GM12878 (cell line): Measurements from ENCODE around the gene TLX2. TPM values are rescaled to one million over a fixed set of nuclear protein-coding genes. Genes with fewer than 3 reads are reported as not detected.

ENCODE experiments used
- ATAC-seq: fragments of 200-7000 bp; cut with Tn5 transposase; 3 replicates; pipeline ENCODE4 v1.9.1; 2020; ENCODE audit warnings: mild to moderate bottlenecking, moderate library complexity
- BruUV-seq: library from RNA; stranded (reverse); fragments of 400-500 nt; replicated peaks from 2 replicates; lab custom pipeline; 2021; lab: Mats Ljungman, UMichigan
- CTCF ChIA-PET: fragments of 300-600 bp; sonication (Branson Sonifier 250); formaldehyde crosslinking; extraction: SDS; loops from one replicate; lab custom pipeline; 2021; ENCODE audit warnings: inconsistent platforms; lab: Yijun Ruan, JAX
- POLR2A ChIA-PET: fragments of 350-600 bp; formaldehyde crosslinking; extraction: SDS; loops from one replicate; lab custom pipeline; 2021; ENCODE audit warnings: inconsistent platforms; lab: Charles Lee
- RAD21 ChIA-PET: fragments of 300-600 bp; sonication (Branson Sonifier 250); formaldehyde crosslinking; loops from one replicate; lab custom pipeline; 2023; ENCODE audit warnings: antibody characterized with exemption; ENCODE audit not compliant: unreplicated experiment; lab: Charles Lee
- SMC1A ChIA-PET: fragments of 300-600 bp; sonication (Branson Sonifier 250); formaldehyde crosslinking; loops from one replicate; lab custom pipeline; 2023; ENCODE audit not compliant: unreplicated experiment, uncharacterized antibody; lab: Charles Lee
- DNase-seq: peaks from one replicate; pipeline ENCODE4 v3.0.0-alpha.2; 2011; ENCODE audit warnings: low read depth, low spot score
- FAIRE-seq: peaks from 3 replicates; lab custom pipeline; 2011; peaks lifted over from hg19 to GRCh38; lab: Jason Lieb, UNC
- H2AFZ ChIP-seq: 2 replicates; pipeline ENCODE4 v1.6.0; 2011; ENCODE audit warnings: low read depth, low read length, control low read depth; ENCODE audit not compliant: control insufficient read depth
- H3K27ac ChIP-seq: 2 replicates; pipeline ENCODE4 v1.5.1; 2011; ENCODE audit warnings: control low read depth; ENCODE audit not compliant: control insufficient read depth, insufficient read depth
- H3K27me3 ChIP-seq, 2 experiments: replicated peaks in 1 of 2; 2 replicates each; pipeline versions ENCODE4 v1.6.0 to v1.6.1; 2011; ENCODE audit warnings: low read length in 1 of 2; ENCODE audit not compliant: control insufficient read depth in 2 of 2, insufficient read depth in 2 of 2
- H3K36me3 ChIP-seq, 2 experiments: 2 replicates each; pipeline ENCODE4 v1.5.1; 2011; ENCODE audit warnings: low read length in 1 of 2; ENCODE audit not compliant: control insufficient read depth in 2 of 2, insufficient read depth in 2 of 2
- H3K4me1 ChIP-seq: 2 replicates; pipeline ENCODE4 v1.6.1; 2011; ENCODE audit warnings: mild to moderate bottlenecking, low read length, moderate library complexity, mixed read lengths; ENCODE audit not compliant: control insufficient read depth, insufficient read depth
- H3K4me2 ChIP-seq: 2 replicates; pipeline ENCODE4 v1.6.0; 2011; ENCODE audit warnings: control low read depth; ENCODE audit not compliant: control insufficient read depth, insufficient read depth
- H3K4me3 ChIP-seq: fragments of 200-600 bp; sonication (generic); 2 replicates; pipeline ENCODE4 v1.5.1; 2016
- H3K79me2 ChIP-seq: 2 replicates; pipeline ENCODE4 v1.6.0; 2011; ENCODE audit warnings: low read length; ENCODE audit not compliant: control insufficient read depth, insufficient read depth
- H3K9ac ChIP-seq: 2 replicates; pipeline ENCODE4 v1.8.0; 2011; ENCODE audit warnings: low read length, control low read depth, mixed read lengths; ENCODE audit not compliant: control insufficient read depth, insufficient read depth
- H3K9me3 ChIP-seq: replicated peaks from 3 replicates; pipeline ENCODE4 v1.5.1; 2011; ENCODE audit warnings: mild to moderate bottlenecking, low read length; ENCODE audit not compliant: control insufficient read depth, insufficient read depth
- H4K20me1 ChIP-seq: 2 replicates; pipeline ENCODE4 v1.6.0; 2011; ENCODE audit not compliant: control insufficient read depth, insufficient read depth
- BACH1 ChIP-seq: fragments of 450-650 bp; IDR thresholded peaks from 2 replicates; pipeline ENCODE4 v1.6.1; 2017; ENCODE audit warnings: mild to moderate bottlenecking, borderline replicate concordance
- CREM ChIP-seq: IDR thresholded peaks from 2 replicates; pipeline ENCODE4 v1.6.1; 2014; ENCODE audit warnings: antibody characterized with exemption, low read depth
- EP300 ChIP-seq, 2 experiments: fragments of 150-350 bp in 1 of 2; IDR thresholded peaks; 2 replicates each; pipeline ENCODE4 v1.6.1; 2011 to 2012; ENCODE audit warnings: low read depth in 2 of 2, low read length in 2 of 2, borderline replicate concordance in 1 of 2, improper control_type of control experiment in 1 of 2, inconsistent platforms in 1 of 2; ENCODE audit not compliant: control insufficient read depth in 1 of 2
- ESRRA ChIP-seq: IDR thresholded peaks from 2 replicates; pipeline ENCODE4 v1.6.1; 2012; ENCODE audit warnings: mild to moderate bottlenecking, low read length, improper control_type of control experiment
- HDAC2 ChIP-seq: fragments of 200-600 bp; sonication (generic); IDR thresholded peaks from 2 replicates; pipeline ENCODE4 v1.6.1; 2017
- IKZF2 ChIP-seq, 2 experiments: fragments of 450-650 bp; IDR thresholded peaks; 2 replicates each; pipeline ENCODE4 v1.6.1; 2017; ENCODE audit warnings: mild to moderate bottlenecking in 2 of 2, moderate library complexity in 2 of 2
- MYC ChIP-seq: IDR thresholded peaks from 2 replicates; pipeline ENCODE4 v1.6.1; 2011; ENCODE audit warnings: mild to moderate bottlenecking, low read length, moderate library complexity, inconsistent platforms; ENCODE audit not compliant: insufficient read depth, insufficient replicate concordance, insufficient read length, severe bottlenecking
- NFIC ChIP-seq: IDR thresholded peaks from 2 replicates; pipeline ENCODE4 v1.6.1; 2012; ENCODE audit warnings: low read depth, mild to moderate bottlenecking, inconsistent platforms, low read length, moderate library complexity
- POLR2AphosphoS5 ChIP-seq: IDR thresholded peaks from 2 replicates; pipeline ENCODE4 v1.6.1; 2011; ENCODE audit warnings: mild to moderate bottlenecking, low read length, inconsistent platforms
- RUNX3 ChIP-seq: IDR thresholded peaks from 2 replicates; pipeline ENCODE4 v1.6.1; 2012; ENCODE audit warnings: low read length, inconsistent platforms
- SMAD1 ChIP-seq: fragments of 450-650 bp; IDR thresholded peaks from 2 replicates; pipeline ENCODE4 v1.6.1; 2018; ENCODE audit warnings: mild to moderate bottlenecking, low read depth; ENCODE audit not compliant: partially characterized antibody
- SMC3 ChIP-seq: IDR thresholded peaks from 2 replicates; pipeline ENCODE4 v1.6.1; 2011; ENCODE audit warnings: low read length, improper control_type of control experiment, borderline replicate concordance
- SREBF2 ChIP-seq: IDR thresholded peaks from 2 replicates; pipeline ENCODE4 v1.6.1; 2012; ENCODE audit warnings: mild to moderate bottlenecking, low read length
- SRF ChIP-seq, 2 experiments: IDR thresholded peaks; 2 replicates each; pipeline ENCODE4 v1.6.1; 2011; ENCODE audit warnings: low read depth in 2 of 2, low read length in 2 of 2, mild to moderate bottlenecking in 1 of 2, moderate library complexity in 1 of 2
- STAT3 ChIP-seq: IDR thresholded peaks from 2 replicates; pipeline ENCODE4 v1.6.1; 2011; ENCODE audit warnings: low read depth, low read length, improper control_type of control experiment
- WRNIP1 ChIP-seq: IDR thresholded peaks from 2 replicates; pipeline ENCODE4 v1.6.1; 2011; ENCODE audit warnings: low read depth, low read length, improper control_type of control experiment, borderline replicate concordance
- WGBS: methylation state at CpG from one replicate; pipeline ENCODE4 v1.1.6; 2016; ENCODE audit warnings: low lambda C conversion rate; ENCODE audit not compliant: insufficient replicate concordance, insufficient coverage; ENCODE audit errors: missing lambda C conversion rate; 5-methylcytosine and 5-hydroxymethylcytosine counted together
- in situ Hi-C: fragments of 300-500 bp; cut with MboI; formaldehyde crosslinking; loops from 9 replicates; pipeline ENCODE4 v1.14.3; 2018; ENCODE audit warnings: mixed read lengths
- intact Hi-C: fragments of 100-400 bp; cut with micrococcal nuclease; formaldehyde crosslinking; loops from one replicate; pipeline ENCODE4 v1.14.2; 2022; ENCODE audit not compliant: unreplicated experiment
- polyA plus RNA-seq, 11 experiments: library from polyadenylated mRNA; depleted of rRNA in 4 of 11; unstranded in 6 of 11; stranded (reverse) in 5 of 11; fragments of >200 nt; fragmentation: Nextera tagmentation in 4 of 11; fragmentation: Illumina TruSeq in 1 of 11; extraction: Ambion mirVana in 4 of 11; extraction: Trizol in 1 of 11; gene quantifications; 1 replicate in 1 of 11; 2 replicates in 10 of 11; pipeline versions ENCODE4 v1.2.1 to v1.2.3, GENCODE V29; 2011 to 2016; ENCODE audit warnings: inconsistent platforms in 2 of 11, missing spikeins in 2 of 11, low read depth in 1 of 11
- total RNA-seq, 4 experiments: library from RNA; depleted of rRNA in 3 of 4; stranded (reverse); fragments of >200 nt in 3 of 4; fragmentation: Illumina TruSeq in 1 of 4; extraction: Trizol in 1 of 4; gene quantifications; 2 replicates each; pipeline versions ENCODE4 v1.2.1 to v1.2.3, GENCODE V29; 2013 to 2021

The TLX2 gene
- total and polyA plus RNA-seq, 10 of the 15 experiments (the other 5 are each of a cell fraction or from before 2014, with no cell fraction given), result 0.06 to 5.5 (median 3.6) TPM; not detected in 1

DNA sequence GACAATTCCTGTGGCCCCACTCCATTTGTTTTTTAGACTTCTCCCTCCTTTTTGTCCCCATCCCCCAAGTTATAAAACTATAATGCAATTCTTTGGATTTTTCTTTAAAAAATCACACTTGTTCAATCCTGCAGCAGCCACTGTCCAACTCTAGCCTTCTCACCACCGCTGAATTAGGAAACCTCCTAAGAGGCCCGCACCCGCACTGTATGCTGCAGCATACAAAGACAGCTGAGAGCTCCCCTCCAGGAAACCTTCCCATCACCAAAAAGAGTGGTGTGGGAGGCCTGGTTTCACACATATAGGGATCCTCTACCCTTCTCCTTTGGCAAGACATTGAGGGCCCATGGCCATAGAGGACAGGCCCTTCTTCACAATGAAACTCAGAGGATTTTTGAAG lies 9.7 kb upstream of the TLX2 start:
- BruUV-seq, result no TSS peak

DNA sequence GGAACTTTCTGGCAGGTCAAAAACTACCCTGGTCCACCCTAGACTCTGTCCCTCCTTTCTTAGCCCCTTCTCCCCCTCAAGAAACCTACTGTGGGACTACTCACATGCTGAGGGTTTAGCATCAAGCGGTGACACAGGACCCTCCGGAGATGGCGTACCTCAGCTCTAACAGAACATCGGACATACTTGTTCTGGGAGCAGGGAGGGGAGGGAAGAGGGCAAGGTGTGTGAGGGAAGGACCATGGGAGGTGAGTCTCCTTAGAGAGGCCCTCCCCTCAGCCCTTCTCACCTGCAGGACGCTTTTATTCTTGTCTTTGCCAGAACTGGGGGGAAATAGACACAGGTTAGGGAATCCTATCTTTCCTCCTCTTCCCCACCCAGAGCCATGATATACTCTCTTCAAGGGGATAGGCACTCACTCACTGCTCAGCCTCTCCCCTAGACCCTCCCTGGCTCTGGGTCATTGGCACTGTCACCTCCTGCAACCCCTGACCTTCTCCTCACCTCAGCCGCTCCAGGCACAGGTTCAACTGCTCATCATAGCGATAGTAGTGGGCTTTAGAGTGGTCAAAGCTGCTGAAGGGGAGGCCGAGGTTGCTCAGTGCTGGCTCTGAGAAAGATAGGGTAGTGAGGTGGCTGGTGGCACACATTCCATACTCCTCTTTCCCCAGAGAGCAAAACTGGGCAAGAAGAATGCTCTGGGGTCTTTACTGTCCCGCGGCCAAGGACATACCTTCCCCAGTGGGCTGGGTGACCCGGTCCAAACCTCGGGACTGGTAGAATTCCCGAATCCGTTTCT lies 8.6 kb upstream of the TLX2 start:
- Histone ChIP-seq H3K27ac (no peak overlapping the region), H3K4me3 (no peak overlapping the region; the same call in 1 of the 2 replicates), H2AFZ (no peak overlapping the region), H3K79me2 (peaks cover 12% of the 10 kb centered on the region), H3K36me3 (peaks cover 0 to 7% of the 10 kb centered on the region in 2 experiments; a peak in 1 of 4 replicates), H4K20me1 (no peaks in the 10 kb centered on the region), H3K9me3 (no peaks in the 10 kb centered on the region), H3K9ac (no peak overlapping the region), H3K4me1 (peaks cover 28% of the 10 kb centered on the region), H3K4me2 (peak overlapping the region; percentile 53; the same call in 1 of the 2 replicates), H3K27me3 (peaks cover 4 to 7% of the 10 kb centered on the region in 2 experiments; a peak in 2 of 4 replicates)
- no TSS peak for BruUV-seq
- ChIA-PET CTCF (interaction anchor here (0.5 to 13.9 kb wide), 10 partner anchors 13 to 1100 kb away, joined by 3 to 231 read pairs (median 7); partner anchors contain the start of genes AUP1, DQX1, HTRA2 and WBP1), POLR2A (interaction anchor here (1.1 to 5.8 kb wide), 4 partner anchors 12 to 92 kb away, joined by 3 to 33 read pairs (median 4); partner anchors contain the start of genes AUP1 and HTRA2), RAD21 (interaction anchor here (1.8 to 5.5 kb wide), 6 partner anchors 25 to 86 kb away, joined by 4 to 61 read pairs (median 16); partner anchors contain the start of genes AUP1, HTRA2 and WBP1), SMC1A (interaction anchor here (1.5 to 7.0 kb wide), 6 partner anchors 23 to 81 kb away, joined by 5 to 71 read pairs (median 39); partner anchors contain the start of genes AUP1, CCDC142, DQX1 and HTRA2)
- 88% methylated on average over 14 of the region's 14 CpGs for WGBS
- intact Hi-C loops (no loop called here), in situ Hi-C loops (no loop called here)
- FAIRE-seq (no peak), DNase-seq (no peak), ATAC-seq (no peak)
- no peak for TF ChIP-seq EP300 (IDR thresholded peaks at IDR 0.05; ENCODE audit: borderline replicate concordance in 1 of 2, control insufficient read depth in 1 of 2, low read depth in 2 of 2, low read length in 2 of 2)
- no peak for TF ChIP-seq NFIC
- TF ChIP-seq CREM, result no peak
- TF ChIP-seq MYC, result no peak
- TF ChIP-seq BACH1, result no peak
- TF ChIP-seq SMC3, result no peak
- TF ChIP-seq SRF (IDR thresholded peaks at IDR 0.05; ENCODE audit: low read depth in 2 of 2, low read length in 2 of 2), result no peak
- no peak for TF ChIP-seq WRNIP1
- TF ChIP-seq RUNX3, result no peak
- no peak for TF ChIP-seq STAT3
- TF ChIP-seq HDAC2, result no peak
- TF ChIP-seq SREBF2, result no peak
- no peak for TF ChIP-seq ESRRA
- TF ChIP-seq POLR2AphosphoS5, result no peak
- TF ChIP-seq SMAD1, result no peak

More for the DNA sequence above, 9.7 kb upstream of the TLX2 start:
- Histone ChIP-seq H3K4me2 (no peak overlapping the region), H3K27ac (no peak overlapping the region), H3K4me1 (peaks cover 28% of the 10 kb centered on the region), H3K36me3 (peaks cover 0 to 7% of the 10 kb centered on the region in 2 experiments; a peak in 1 of 4 replicates), H3K79me2 (peaks cover 12% of the 10 kb centered on the region), H3K9me3 (no peaks in the 10 kb centered on the region), H4K20me1 (no peaks in the 10 kb centered on the region), H3K9ac (no peak overlapping the region), H3K27me3 (peaks cover 5 to 12% of the 10 kb centered on the region in 2 experiments; a peak in 2 of 4 replicates), H3K4me3 (no peak overlapping the region), H2AFZ (no peak overlapping the region)
- ChIA-PET CTCF (interaction anchor here (0.7 to 13.9 kb wide), 11 partner anchors 8 to 170 kb away, joined by 3 to 231 read pairs (median 7); partner anchors contain the start of genes AUP1, CCDC142, DQX1 and HTRA2), RAD21 (interaction anchor here (1.3 to 3.3 kb wide), 5 partner anchors 25 to 82 kb away, joined by 3 to 21 read pairs (median 10); partner anchors contain the start of genes AUP1, HTRA2 and WBP1), SMC1A (interaction anchor here (1.2 to 7.0 kb wide), 8 partner anchors 20 to 88 kb away, joined by 3 to 71 read pairs (median 8); partner anchors contain the start of genes CCDC142, DQX1 and TTC31), POLR2A (interaction anchor here (0.9 to 2.2 kb wide), 8 partner anchors 12 to 83 kb away, joined by 3 to 10 read pairs (median 6); partner anchors contain the start of genes AUP1, CCDC142, DQX1 and MRPL53)
- DNase-seq, result no peak
- no peak for ATAC-seq
- FAIRE-seq, result no peak
- 100% methylated on average over 3 of the region's 3 CpGs for WGBS
- intact Hi-C loops, result no loop called here
- in situ Hi-C loops, result no loop called here
- TF ChIP-seq IKZF2 (IDR thresholded peaks at IDR 0.05), result no peak
